Pancreas (tissue), 10 donors: ENCODE measurements around the gene PSIP1. TPM values are rescaled to one million over a fixed set of nuclear protein-coding genes. Genes with fewer than 3 reads are reported as not detected.

ENCODE experiments used
- ATAC-seq, 4 donors: fragments of 200-7000 bp; cut with Tn5 transposase; one replicate each; pipeline versions ENCODE4 v1.8.0 to v1.9.1; 2020; ENCODE audit warnings: mild to moderate bottlenecking in 4 of 4, moderate library complexity in 4 of 4
- DNase-seq, 6 donors: peaks; one replicate each; pipeline ENCODE4 v3.0.0-alpha.2; 2020
- FAIRE-seq: peaks from 2 replicates; lab custom pipeline; 2012; peaks lifted over from hg19 to GRCh38; lab: Jason Lieb, UNC
- H3K27ac ChIP-seq, 4 donors: fragments of 200-600 bp; sonication (generic); 1 replicate in 3 of 4; 2 replicates in 1 of 4; pipeline versions ENCODE4 v1.5.0 to v1.8.0; 2020
- H3K27me3 ChIP-seq, 4 donors: fragments of 200-600 bp; one replicate each; pipeline ENCODE4 v1.8.0; 2021
- H3K36me3 ChIP-seq, 3 donors: fragments of 200-600 bp; sonication (generic) in 1 of 3; one replicate each; pipeline versions ENCODE4 v1.5.0 to v1.8.0; 2020 to 2021
- H3K4me1 ChIP-seq, 3 donors: fragments of 200-600 bp; one replicate each; pipeline ENCODE4 v1.8.0; 2021
- H3K4me3 ChIP-seq, 4 donors: fragments of 200-600 bp; sonication (generic) in 2 of 4; one replicate each; pipeline versions ENCODE4 v1.5.0 to v1.8.0; 2020 to 2021
- H3K9me3 ChIP-seq, 4 donors: fragments of 200-600 bp; one replicate each; pipeline ENCODE4 v1.8.0; 2021
- WGBS, 2 donors: extraction: QIAGEN DNeasy Blood & Tissue Kit; methylation state at CpG; one replicate each; pipeline ENCODE4 v1.1.7; 2013; 5-methylcytosine and 5-hydroxymethylcytosine counted together
- intact Hi-C, 3 donors: fragments of 100-400 bp; cut with DNase I; formaldehyde crosslinking; loops; one replicate each; pipeline versions ENCODE4 v1.11.1 to v1.14.2; 2022
- polyA plus RNA-seq, 2 donors: library from polyadenylated mRNA; stranded (reverse); fragments of 200-250 nt; gene quantifications; one replicate each; pipeline ENCODE4 v1.2.3, GENCODE V29; 2013
- total RNA-seq, 6 donors: library from RNA; stranded (reverse); fragmentation: NEBNext Ultra II Directional in 4 of 6; extraction: Animal tissue kit (Norgen Biotek cat#: 25700) in 4 of 6; gene quantifications; one replicate each; pipeline versions ENCODE4 v1.2.1 to v1.2.4, GENCODE V29; 2021 to 2023
- TF ChIP-seq, protein P1 (sequence below), 4 donors: fragments of 200-600 bp; sonication (generic) in 3 of 4; IDR thresholded peaks; one replicate each; pipeline versions ENCODE4 v1.5.0 to v1.8.0; 2021; ENCODE audit warnings: antibody characterized with exemption in 4 of 4
- donor health status: healthy with polysubstance abuse.
- donor health status: DM: no; HTN: no; CAD: no; lungs with moderate emphysema.
- donor health status: DM: no; HTN: no; CAD: no.
- donor health status: control.
- donor health status: control.
- donor health status: Bipolar disorder and iron deficiency.
- donor health status: DM: yes; HTN: yes; CAD: no.
- donor health status: DM: no; HTN: no; CAD: no.
- donor health status: DM: no; HTN: no; CAD: no.
- donor health status: DM: yes; HTN: yes; CAD: no.

Gene PSIP1
- total RNA-seq (10 to 100 TPM in 4 of 6 donors, 1 to 10 TPM in 2; 9.0 to 15.5 (median 11.2) TPM), polyA plus RNA-seq (10 to 100 TPM in 1 of 2 donors, 1 to 10 TPM in 1; 10.0 to 18.9 TPM)

DNA sequence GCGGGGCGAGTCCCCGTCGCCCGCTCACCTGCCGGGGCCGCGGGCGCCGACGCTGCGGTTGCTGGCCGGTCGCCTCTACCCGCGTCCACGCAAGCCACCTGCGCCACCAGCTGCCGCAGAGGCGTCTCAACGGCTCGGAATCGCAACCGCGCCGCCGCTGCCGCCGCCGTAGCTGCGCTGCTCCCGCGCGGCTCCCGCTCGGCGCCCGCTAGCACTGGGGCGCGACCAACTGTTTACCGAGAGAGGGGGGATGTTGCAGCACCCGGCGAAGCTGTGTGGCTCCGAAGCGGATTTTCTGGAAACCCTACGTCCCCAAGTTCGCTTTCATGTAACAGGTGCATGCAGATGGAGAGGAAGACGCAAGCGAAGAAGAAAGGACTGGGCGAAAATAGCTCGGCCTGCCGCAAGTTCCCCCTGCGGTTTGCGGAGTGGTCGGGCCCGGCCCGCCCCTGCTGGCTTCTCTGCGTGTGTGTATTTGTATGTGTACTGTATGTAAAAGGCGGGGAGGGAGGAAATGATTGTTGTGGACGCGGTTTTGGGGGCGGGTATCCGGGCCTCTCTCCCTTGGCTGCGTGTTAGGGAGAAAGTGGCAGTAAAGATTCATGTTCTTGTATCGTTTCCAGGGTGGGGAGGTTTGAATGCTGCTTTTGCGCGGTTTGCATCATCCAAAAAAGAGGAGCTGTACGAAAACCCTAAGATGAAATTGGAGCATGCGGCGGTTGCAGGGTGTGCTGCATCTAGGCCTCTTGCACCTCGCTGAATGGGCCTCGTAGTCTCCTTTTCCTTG is at the start of gene PSIP1:
TSS of gene PSIP1 (minus strand) at position 182 of the 787 bp plus-strand sequence. CDS start 782 bp downstream, outside the sequence.
- H3K27me3 ChIP-seq, result no peaks in the 10 kb centered on the region
- no peaks in the 10 kb centered on the region for H3K9me3 ChIP-seq
- DNase-seq, result peak; percentile 66 to 87 (median 74)
- intact Hi-C loops, result no loop called here
- peaks cover 0 to 5% (median 0%) of the 10 kb centered on the region in 3 donors for H3K4me1 ChIP-seq
- peak within 1 kb of the TSS; percentile 91 to 98 (median 94) for H3K4me3 ChIP-seq
- no peak for FAIRE-seq
- H3K27ac ChIP-seq, result peak within 1 kb of the TSS; percentile 77 to 95 (median 88)
- WGBS, 2 donors, result 0% methylated on average over 55 to 72 of the region's 72 CpGs
- TF ChIP-seq, protein P1, sequence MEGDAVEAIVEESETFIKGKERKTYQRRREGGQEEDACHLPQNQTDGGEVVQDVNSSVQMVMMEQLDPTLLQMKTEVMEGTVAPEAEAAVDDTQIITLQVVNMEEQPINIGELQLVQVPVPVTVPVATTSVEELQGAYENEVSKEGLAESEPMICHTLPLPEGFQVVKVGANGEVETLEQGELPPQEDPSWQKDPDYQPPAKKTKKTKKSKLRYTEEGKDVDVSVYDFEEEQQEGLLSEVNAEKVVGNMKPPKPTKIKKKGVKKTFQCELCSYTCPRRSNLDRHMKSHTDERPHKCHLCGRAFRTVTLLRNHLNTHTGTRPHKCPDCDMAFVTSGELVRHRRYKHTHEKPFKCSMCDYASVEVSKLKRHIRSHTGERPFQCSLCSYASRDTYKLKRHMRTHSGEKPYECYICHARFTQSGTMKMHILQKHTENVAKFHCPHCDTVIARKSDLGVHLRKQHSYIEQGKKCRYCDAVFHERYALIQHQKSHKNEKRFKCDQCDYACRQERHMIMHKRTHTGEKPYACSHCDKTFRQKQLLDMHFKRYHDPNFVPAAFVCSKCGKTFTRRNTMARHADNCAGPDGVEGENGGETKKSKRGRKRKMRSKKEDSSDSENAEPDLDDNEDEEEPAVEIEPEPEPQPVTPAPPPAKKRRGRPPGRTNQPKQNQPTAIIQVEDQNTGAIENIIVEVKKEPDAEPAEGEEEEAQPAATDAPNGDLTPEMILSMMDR (IDR thresholded peaks at IDR 0.05), result no peak
- H3K36me3 ChIP-seq, result no peaks in the 10 kb centered on the region
- ATAC-seq, result peak; percentile 93 to 96 (median 94)

DNA sequence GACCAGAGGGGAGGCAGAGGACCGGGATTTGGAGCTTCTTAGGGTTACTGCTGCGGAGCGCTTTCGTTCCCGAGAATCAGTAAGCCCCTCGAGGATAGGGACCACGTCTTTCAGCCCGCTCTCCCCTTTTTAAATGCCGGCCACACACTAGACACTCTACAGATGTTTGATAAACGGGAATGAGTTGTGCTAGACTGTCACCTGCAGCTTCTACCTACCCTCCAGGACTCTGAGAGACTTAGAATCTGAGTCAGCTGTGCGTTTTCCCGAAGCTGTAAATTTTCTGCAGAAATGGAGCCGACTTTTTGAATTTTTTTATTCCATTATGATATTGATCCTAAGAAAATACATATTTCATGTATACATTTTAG is 42.7 kb upstream of the PSIP1 start:
- WGBS, 2 donors, result 0 to 1% methylated on average over 13 of the region's 13 CpGs
- FAIRE-seq (no peak), ATAC-seq (peak; percentile 20 to 37 (median 26)), DNase-seq (no peak)
- Histone ChIP-seq H3K27me3 (no peaks in the 10 kb centered on the region), H3K9me3 (no peaks in the 10 kb centered on the region), H3K4me3 (peak overlapping the region; percentile 47 to 89 (median 70)), H3K36me3 (no peaks in the 10 kb centered on the region), H3K27ac (peak overlapping the region; percentile 50 to 83 (median 81)), H3K4me1 (peaks cover 0 to 6% (median 0%) of the 10 kb centered on the region in 3 donors)
- intact Hi-C loops, result no loop called here
- TF ChIP-seq, protein P1 (IDR thresholded peaks at IDR 0.05), result no peak

DNA sequence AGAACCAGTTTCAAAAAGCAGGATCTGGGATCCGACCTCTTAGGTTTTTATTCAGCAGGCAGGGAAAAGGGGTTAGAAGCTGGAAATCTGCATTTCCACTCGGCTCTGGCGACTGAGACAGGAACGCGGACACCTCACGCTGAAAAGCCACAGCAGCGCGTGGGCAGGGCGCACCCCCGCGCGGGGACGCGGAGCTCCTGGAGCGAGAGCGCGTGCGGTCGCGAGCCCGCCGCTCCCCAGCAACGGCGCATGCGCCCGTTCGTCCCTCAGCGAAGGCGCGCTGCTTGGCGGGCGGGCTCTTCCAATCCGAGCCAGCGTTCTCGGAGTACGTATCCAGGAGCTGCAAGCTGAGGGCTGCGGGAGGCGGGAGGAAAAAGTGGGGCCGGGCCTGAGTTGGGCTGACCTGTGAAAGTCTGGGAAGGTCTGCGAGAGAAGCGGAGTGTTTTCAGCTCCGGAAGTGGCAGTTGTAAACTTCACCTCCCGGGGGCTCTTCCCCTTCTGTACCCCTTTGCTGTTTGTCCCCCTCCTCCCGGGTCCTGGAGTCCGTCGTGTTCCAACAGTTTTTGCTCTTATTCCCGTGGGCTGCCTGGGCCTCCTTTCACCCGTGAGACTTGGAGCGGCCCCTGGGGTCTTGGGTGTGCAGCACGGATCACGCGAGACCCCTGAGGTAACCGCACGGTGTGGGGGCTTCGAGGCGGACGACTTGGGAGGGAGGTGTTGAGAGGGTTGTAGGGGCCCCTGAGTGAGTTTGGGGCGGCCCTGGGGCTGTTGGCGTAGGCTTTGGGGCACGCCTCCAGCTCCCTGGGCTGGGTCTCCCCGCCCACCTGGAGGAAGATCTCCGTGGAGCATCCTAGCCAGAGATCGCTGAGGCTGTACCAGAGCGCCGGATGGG is 42.1 kb upstream of the PSIP1 start, which contains the start of gene CCDC171:
TSS of gene CCDC171 (plus strand) at position 408 of the 892 bp plus-strand sequence. CDS start 11,046 bp downstream, outside the sequence.
- ATAC-seq (peak; percentile 94 to 98 (median 97)), DNase-seq (peak; percentile 93 to 98 (median 95)), FAIRE-seq (no peak)
- H3K9me3 ChIP-seq, result no peaks in the 10 kb centered on the region
- H3K27me3 ChIP-seq, result no peaks in the 10 kb centered on the region
- 0% methylated on average over 63 to 65 of the region's 65 CpGs for WGBS, 2 donors
- TF ChIP-seq, protein P1 (IDR thresholded peaks at IDR 0.05), result no peak
- peak within 1 kb of the TSS; percentile 47 to 89 (median 70) for H3K4me3 ChIP-seq
- H3K36me3 ChIP-seq, result no peaks in the 10 kb centered on the region
- intact Hi-C loops, result no loop called here
- peaks cover 0 to 6% (median 0%) of the 10 kb centered on the region in 3 donors for H3K4me1 ChIP-seq
- H3K27ac ChIP-seq, result peak within 1 kb of the TSS; percentile 50 to 83 (median 81)

DNA sequence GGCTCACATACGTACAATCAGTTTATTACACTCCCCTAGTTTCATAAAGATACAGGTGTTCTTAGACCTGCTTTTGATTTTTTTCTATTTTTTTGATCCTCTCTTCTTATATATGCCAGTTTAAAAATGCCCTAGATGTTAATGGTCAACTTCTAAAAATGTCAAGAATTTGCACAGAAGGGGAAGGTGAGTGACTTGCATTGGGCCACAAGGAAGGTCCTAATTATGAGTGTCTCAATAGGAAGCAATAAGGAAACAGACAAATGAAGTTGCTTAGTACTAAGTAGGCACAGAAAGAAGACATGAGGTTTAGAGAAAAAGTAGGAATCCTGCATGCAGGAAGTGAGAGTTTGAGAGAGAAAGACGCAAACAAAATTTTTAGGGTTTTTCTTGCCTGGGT is 38.8 kb upstream of the PSIP1 start:
- Histone ChIP-seq H3K27ac (no peak overlapping the region), H3K4me3 (no peak overlapping the region), H3K4me1 (peaks cover 0 to 6% (median 0%) of the 10 kb centered on the region in 3 donors), H3K36me3 (no peaks in the 10 kb centered on the region), H3K9me3 (no peaks in the 10 kb centered on the region), H3K27me3 (no peaks in the 10 kb centered on the region)
- WGBS, 2 donors, result 95 to 97% methylated on average over 2 of the region's 2 CpGs
- no peak for ATAC-seq
- intact Hi-C loops, result no loop called here
- no peak for DNase-seq
- no peak for FAIRE-seq
- TF ChIP-seq, protein P1 (IDR thresholded peaks at IDR 0.05), result no peak
